ENCODE measurements around the gene USP47.

DNA sequence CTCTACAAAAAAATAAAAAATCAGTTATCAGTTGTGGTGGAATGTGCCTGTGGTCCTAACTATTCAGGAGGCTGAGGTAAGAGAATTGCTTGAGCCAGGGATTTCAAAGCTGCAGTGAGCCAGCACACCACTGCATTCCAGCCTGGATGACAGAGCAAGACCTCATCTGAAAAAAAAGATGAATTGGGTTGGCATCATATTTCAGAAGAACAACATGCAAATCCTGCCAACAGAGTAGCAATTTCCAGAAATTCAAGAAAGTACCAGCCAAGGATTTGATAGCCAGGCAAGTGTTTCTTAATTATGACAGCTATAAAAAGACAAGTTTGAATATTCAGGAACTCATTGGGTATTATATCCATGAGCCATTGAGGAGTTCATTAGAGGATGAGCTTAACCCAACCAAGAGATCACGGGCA, 75.2 kb downstream of the USP47 start:
- no peak for TF ChIP-seq CTCF (IDR thresholded peaks at IDR 0.05)
- TF ChIP-seq TP53 (CRISPR knock-in tag; IDR thresholded peaks at IDR 0.05) = no peak
